ENCODE results near the gene ENAM. TPM values are rescaled to one million over a fixed set of nuclear protein-coding genes. Genes with fewer than 3 reads are reported as not detected.

ENAM gene
- total and polyA plus RNA-seq, 9 donors, result 1.4 to 4.2 (median 2.2) TPM

DNA sequence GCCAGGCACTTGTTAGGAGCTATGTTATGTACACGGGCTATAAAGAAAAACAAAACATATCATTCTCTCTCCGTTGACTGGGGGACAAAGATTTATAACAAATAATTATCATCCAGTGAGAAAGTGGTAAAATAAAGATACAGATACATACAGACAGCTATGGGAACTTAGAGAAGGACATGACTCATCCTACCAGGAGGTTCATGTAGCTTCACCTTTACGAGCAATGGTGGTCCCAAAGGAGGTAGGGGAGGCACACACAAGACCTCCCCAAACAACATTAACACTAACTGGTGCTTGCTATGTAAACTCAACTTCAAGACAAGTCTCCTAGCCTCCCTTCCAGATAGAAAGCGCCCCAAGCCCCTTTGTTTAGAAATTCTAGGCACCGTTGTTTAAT is 27.6 kb upstream of the ENAM start:
- 83% methylated on average over 2 of the region's 5 CpGs for WGBS (ENCODE audit: insufficient coverage)
- Histone ChIP-seq H3K4me1 (ENCODE audit: control insufficient read depth, insufficient read depth, low read length) (no peaks in the 10 kb centered on the region), H3K36me3 (ENCODE audit: control insufficient read depth, insufficient read depth, low read length) (no peaks in the 10 kb centered on the region), H3K4me3 (ENCODE audit: low read length) (no peak overlapping the region), H3K9me3 (replicated peaks; ENCODE audit: control insufficient read depth, low read depth, low read length) (no peaks in the 10 kb centered on the region), H3K27ac (ENCODE audit: low read length) (no peak overlapping the region), H3K27me3 (ENCODE audit: control insufficient read depth, insufficient read depth, low read length) (no peaks in the 10 kb centered on the region)
- no peak for DNase-seq

DNA sequence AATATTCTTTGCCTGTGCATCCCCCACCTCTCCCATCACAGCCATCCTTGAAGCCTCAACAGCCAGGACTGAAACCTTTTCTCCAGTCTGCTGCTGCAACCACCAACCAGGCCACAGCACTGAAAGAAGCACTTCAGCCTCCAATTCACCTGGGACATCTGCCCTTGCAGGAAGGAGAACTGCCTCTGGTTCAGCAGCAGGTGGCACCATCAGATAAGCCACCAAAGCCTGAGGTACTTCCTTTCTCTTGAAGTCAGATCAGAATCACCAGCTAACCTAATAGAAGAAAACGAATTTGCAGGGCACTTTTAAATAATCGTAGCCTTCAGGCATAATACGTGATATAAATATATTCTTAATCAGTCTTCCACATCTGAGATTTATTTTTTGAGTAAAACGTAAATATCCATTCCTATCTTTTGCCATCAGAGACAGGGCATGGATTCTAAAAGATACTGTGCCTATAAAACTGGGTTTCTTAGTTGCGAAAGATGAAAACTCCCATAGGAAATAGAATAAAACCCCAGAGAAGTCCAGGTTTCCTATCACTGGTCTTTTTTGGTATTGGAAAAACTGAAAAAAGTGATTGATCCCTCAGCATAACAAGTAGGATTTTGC is 27.0 kb upstream of the ENAM start:
- H3K4me1 ChIP-seq (ENCODE audit: control insufficient read depth, insufficient read depth, low read length), result no peaks in the 10 kb centered on the region
- H3K9me3 ChIP-seq (replicated peaks; ENCODE audit: control insufficient read depth, low read depth, low read length), result no peaks in the 10 kb centered on the region
- H3K36me3 ChIP-seq (ENCODE audit: control insufficient read depth, insufficient read depth, low read length), result no peaks in the 10 kb centered on the region
- no peaks in the 10 kb centered on the region for H3K27me3 ChIP-seq (ENCODE audit: control insufficient read depth, insufficient read depth, low read length)
- no peak overlapping the region for H3K27ac ChIP-seq (ENCODE audit: low read length)
- no peak overlapping the region for H3K4me3 ChIP-seq (ENCODE audit: low read length)
- no CpG with 5 or more reads among the region's 5 CpGs for WGBS (ENCODE audit: insufficient coverage)
- peak; percentile 53 for DNase-seq

DNA sequence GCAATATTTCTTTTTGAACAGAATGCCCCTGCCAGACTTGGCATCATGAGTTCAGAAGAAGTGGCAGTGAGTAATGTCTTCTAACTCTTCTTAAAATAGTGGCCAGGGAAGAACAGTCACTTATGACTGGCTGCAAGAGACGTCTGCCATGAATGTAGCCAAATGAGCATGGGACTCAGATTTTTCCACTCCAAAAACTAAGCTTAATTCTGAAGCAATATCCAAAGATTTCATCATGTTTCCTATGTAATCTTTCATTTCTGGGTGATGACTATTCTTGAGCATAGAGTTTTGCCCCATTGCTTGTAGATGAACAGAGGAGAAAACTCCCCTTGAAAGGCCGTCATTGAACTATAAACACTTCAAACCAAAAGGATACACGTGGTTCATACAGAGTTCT is 24.7 kb upstream of the ENAM start:
- no CpG with 5 or more reads among the region's 3 CpGs for WGBS (ENCODE audit: insufficient coverage)
- DNase-seq, result no peak
- Histone ChIP-seq H3K4me1 (ENCODE audit: control insufficient read depth, insufficient read depth, low read length) (no peaks in the 10 kb centered on the region), H3K9me3 (replicated peaks; ENCODE audit: control insufficient read depth, low read depth, low read length) (no peaks in the 10 kb centered on the region), H3K27ac (ENCODE audit: low read length) (no peak overlapping the region), H3K36me3 (ENCODE audit: control insufficient read depth, insufficient read depth, low read length) (no peaks in the 10 kb centered on the region), H3K4me3 (ENCODE audit: low read length) (no peak overlapping the region), H3K27me3 (ENCODE audit: control insufficient read depth, insufficient read depth, low read length) (no peaks in the 10 kb centered on the region)

DNA sequence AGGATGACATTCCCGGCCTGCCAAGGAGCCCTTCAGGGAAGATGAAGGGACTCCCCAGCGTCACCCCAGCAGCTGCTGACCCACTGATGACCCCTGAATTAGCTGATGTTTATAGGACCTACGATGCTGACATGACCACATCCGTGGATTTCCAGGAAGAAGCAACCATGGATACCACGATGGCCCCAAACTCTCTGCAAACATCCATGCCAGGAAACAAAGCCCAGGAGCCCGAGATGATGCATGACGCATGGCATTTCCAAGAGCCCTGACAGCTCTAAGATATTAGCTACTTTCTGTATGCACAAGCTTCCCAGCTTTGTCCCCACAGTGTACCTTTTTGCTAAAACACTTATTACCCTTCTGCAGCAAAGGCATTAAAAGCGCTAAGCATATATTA is 22.1 kb upstream of the ENAM start:
- no peak for DNase-seq
- Histone ChIP-seq H3K4me1 (ENCODE audit: control insufficient read depth, insufficient read depth, low read length) (no peaks in the 10 kb centered on the region), H3K36me3 (ENCODE audit: control insufficient read depth, insufficient read depth, low read length) (no peaks in the 10 kb centered on the region), H3K4me3 (ENCODE audit: low read length) (no peak overlapping the region), H3K9me3 (replicated peaks; ENCODE audit: control insufficient read depth, low read depth, low read length) (no peaks in the 10 kb centered on the region), H3K27ac (ENCODE audit: low read length) (no peak overlapping the region), H3K27me3 (ENCODE audit: control insufficient read depth, insufficient read depth, low read length) (no peaks in the 10 kb centered on the region)
- WGBS (ENCODE audit: insufficient coverage), result 73% methylated on average over 7 of the region's 8 CpGs

- 87% methylated on average over 3 of the region's 3 CpGs for WGBS (ENCODE audit: insufficient coverage)
- DNase-seq, result no peak
- Histone ChIP-seq H3K27ac (ENCODE audit: low read length) (no peak overlapping the region), H3K9me3 (replicated peaks; ENCODE audit: control insufficient read depth, low read depth, low read length) (no peaks in the 10 kb centered on the region), H3K27me3 (ENCODE audit: control insufficient read depth, insufficient read depth, low read length) (no peaks in the 10 kb centered on the region), H3K36me3 (ENCODE audit: control insufficient read depth, insufficient read depth, low read length) (no peaks in the 10 kb centered on the region), H3K4me1 (ENCODE audit: control insufficient read depth, insufficient read depth, low read length) (no peaks in the 10 kb centered on the region), H3K4me3 (ENCODE audit: low read length) (no peak overlapping the region)
Measured at GRCh38 chr4:70607334-70607853, 21.1 kb upstream of the ENAM start.

DNA sequence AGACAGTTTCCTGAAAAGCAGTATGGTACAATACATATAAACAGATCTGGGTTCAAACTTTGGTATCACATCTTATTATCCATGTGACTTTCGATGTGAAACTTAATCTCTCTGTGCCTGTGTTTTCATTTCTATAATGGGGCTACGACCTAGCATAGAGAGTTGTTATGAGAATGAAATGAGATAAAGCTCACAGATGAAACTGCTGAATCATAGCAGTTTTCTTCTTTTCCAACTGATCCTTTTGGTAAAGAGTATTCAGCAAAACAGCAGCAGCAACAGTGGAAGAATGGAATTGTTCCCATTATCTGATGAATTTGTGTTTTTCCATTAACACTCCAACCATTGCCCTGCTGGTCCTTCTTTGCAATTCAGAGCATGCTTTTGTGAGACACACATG is 20.2 kb upstream of the ENAM start:
- Histone ChIP-seq H3K4me1 (ENCODE audit: control insufficient read depth, insufficient read depth, low read length) (no peaks in the 10 kb centered on the region), H3K9me3 (replicated peaks; ENCODE audit: control insufficient read depth, low read depth, low read length) (no peaks in the 10 kb centered on the region), H3K4me3 (ENCODE audit: low read length) (no peak overlapping the region), H3K36me3 (ENCODE audit: control insufficient read depth, insufficient read depth, low read length) (no peaks in the 10 kb centered on the region), H3K27ac (ENCODE audit: low read length) (no peak overlapping the region), H3K27me3 (ENCODE audit: control insufficient read depth, insufficient read depth, low read length) (no peaks in the 10 kb centered on the region)
- no peak for DNase-seq
- no CpG with 5 or more reads among the region's 2 CpGs for WGBS (ENCODE audit: insufficient coverage)

- 50% methylated on average over 1 of the region's 9 CpGs for WGBS (ENCODE audit: insufficient coverage)
- H3K4me3 ChIP-seq (ENCODE audit: low read length), result no peak overlapping the region
- no peak overlapping the region for H3K27ac ChIP-seq (ENCODE audit: low read length)
- H3K4me1 ChIP-seq (ENCODE audit: control insufficient read depth, insufficient read depth, low read length), result no peaks in the 10 kb centered on the region
- H3K36me3 ChIP-seq (ENCODE audit: control insufficient read depth, insufficient read depth, low read length), result no peaks in the 10 kb centered on the region
- H3K27me3 ChIP-seq (ENCODE audit: control insufficient read depth, insufficient read depth, low read length), result no peaks in the 10 kb centered on the region
- DNase-seq, result peak; percentile 12
- H3K9me3 ChIP-seq (replicated peaks; ENCODE audit: control insufficient read depth, low read depth, low read length), result no peaks in the 10 kb centered on the region
Measured at GRCh38 chr4:70613306-70614183, 15.0 kb upstream of the ENAM start.

DNA sequence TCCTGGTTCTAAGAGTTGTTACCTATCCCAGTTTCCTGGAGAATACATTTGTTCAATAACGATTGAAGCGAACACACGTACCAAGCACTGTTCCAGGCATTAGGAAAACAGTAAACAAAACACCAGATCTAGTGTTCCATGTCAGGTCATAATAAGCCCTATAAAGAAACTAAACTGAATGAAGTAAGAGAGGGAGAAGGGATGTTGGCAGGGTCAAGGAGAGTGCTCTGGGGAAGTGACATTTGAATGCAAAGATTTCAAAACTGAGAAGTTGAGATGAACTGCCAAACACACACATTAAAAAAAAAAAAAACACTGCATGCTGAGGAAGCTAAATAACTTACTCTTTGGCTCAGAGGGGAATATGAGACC is 14.4 kb upstream of the ENAM start:
- Histone ChIP-seq H3K27ac (ENCODE audit: low read length) (no peak overlapping the region), H3K9me3 (replicated peaks; ENCODE audit: control insufficient read depth, low read depth, low read length) (no peaks in the 10 kb centered on the region), H3K4me1 (ENCODE audit: control insufficient read depth, insufficient read depth, low read length) (no peaks in the 10 kb centered on the region), H3K36me3 (ENCODE audit: control insufficient read depth, insufficient read depth, low read length) (no peaks in the 10 kb centered on the region), H3K4me3 (ENCODE audit: low read length) (no peak overlapping the region), H3K27me3 (ENCODE audit: control insufficient read depth, insufficient read depth, low read length) (no peaks in the 10 kb centered on the region)
- no CpG with 5 or more reads among the region's 3 CpGs for WGBS (ENCODE audit: insufficient coverage)
- DNase-seq, result peak; percentile 8

GRCh38 chr4:70619288-70619687 is 9.3 kb upstream of the ENAM start:
- Histone ChIP-seq H3K4me1 (ENCODE audit: control insufficient read depth, insufficient read depth, low read length) (no peaks in the 10 kb centered on the region), H3K27ac (ENCODE audit: low read length) (no peak overlapping the region), H3K36me3 (ENCODE audit: control insufficient read depth, insufficient read depth, low read length) (no peaks in the 10 kb centered on the region), H3K9me3 (replicated peaks; ENCODE audit: control insufficient read depth, low read depth, low read length) (no peaks in the 10 kb centered on the region), H3K27me3 (ENCODE audit: control insufficient read depth, insufficient read depth, low read length) (no peaks in the 10 kb centered on the region), H3K4me3 (ENCODE audit: low read length) (no peak overlapping the region)
- 86% methylated on average over 3 of the region's 4 CpGs for WGBS (ENCODE audit: insufficient coverage)
- DNase-seq, result no peak

- H3K4me1 ChIP-seq (ENCODE audit: control insufficient read depth, insufficient read depth, low read length), result no peaks in the 10 kb centered on the region
- no peak for DNase-seq
- no peaks in the 10 kb centered on the region for H3K27me3 ChIP-seq (ENCODE audit: control insufficient read depth, insufficient read depth, low read length)
- no CpG with 5 or more reads among the region's 2 CpGs for WGBS (ENCODE audit: insufficient coverage)
- H3K4me3 ChIP-seq (ENCODE audit: low read length), result no peak overlapping the region
- no peaks in the 10 kb centered on the region for H3K36me3 ChIP-seq (ENCODE audit: control insufficient read depth, insufficient read depth, low read length)
- H3K9me3 ChIP-seq (replicated peaks; ENCODE audit: control insufficient read depth, low read depth, low read length), result no peaks in the 10 kb centered on the region
- H3K27ac ChIP-seq (ENCODE audit: low read length), result no peak overlapping the region
Measured at GRCh38 chr4:70619778-70620177, 8.8 kb upstream of the ENAM start.

Data from muscle of leg (tissue), 11 donors.